Heart right ventricle (tissue), 16 donors: ENCODE results near the gene CLDN11. TPM values are rescaled to one million over a fixed set of nuclear protein-coding genes. Genes with fewer than 3 reads are reported as not detected.

Experiments used
- ATAC-seq, 8 donors: fragments of 200-7000 bp; cut with Tn5 transposase; one replicate each; pipeline ENCODE4 v1.9.1; 2020; ENCODE audit warnings: mild to moderate bottlenecking in 8 of 8, moderate library complexity in 8 of 8, moderate number of reproducible peaks in 1 of 8
- DNase-seq, 2 donors: peaks; one replicate each; pipeline ENCODE4 v3.0.0-alpha.2; 2020
- H3K27ac ChIP-seq, 10 donors: fragments of 200-600 bp; sonication (generic) in 2 of 10; one replicate each; pipeline versions ENCODE4 v1.5.0 to v1.8.0; 2020 to 2022; ENCODE audit warnings: mild to moderate bottlenecking in 3 of 10
- H3K27me3 ChIP-seq, 7 donors: fragments of 200-600 bp; one replicate each; pipeline ENCODE4 v1.8.0; 2021 to 2022; ENCODE audit warnings: mild to moderate bottlenecking in 2 of 7
- H3K36me3 ChIP-seq, 9 donors: fragments of 200-600 bp; sonication (generic) in 1 of 9; one replicate each; pipeline versions ENCODE4 v1.5.0 to v1.8.0; 2020 to 2022; ENCODE audit warnings: mild to moderate bottlenecking in 2 of 9
- H3K4me1 ChIP-seq, 9 donors: fragments of 200-600 bp; sonication (generic) in 1 of 9; one replicate each; pipeline versions ENCODE4 v1.5.0 to v1.8.0; 2020 to 2022; ENCODE audit warnings: mild to moderate bottlenecking in 4 of 9
- H3K4me3 ChIP-seq, 10 donors: fragments of 200-600 bp; sonication (generic) in 2 of 10; one replicate each; pipeline versions ENCODE4 v1.5.0 to v1.8.0; 2020 to 2022; ENCODE audit warnings: mild to moderate bottlenecking in 7 of 10, moderate library complexity in 2 of 10
- H3K9me3 ChIP-seq, 11 donors: fragments of 200-600 bp in 10 of 11; sonication (generic) in 2 of 11; one replicate each; pipeline versions ENCODE4 v1.5.0 to v1.8.0; 2013 to 2022; ENCODE audit warnings: mild to moderate bottlenecking in 2 of 11, control low read depth in 1 of 11, moderate library complexity in 1 of 11
- WGBS, 2 donors: extraction: QIAGEN DNeasy Blood & Tissue Kit; methylation state at CpG; one replicate each; pipeline ENCODE4 v1.1.7; 2013; ENCODE audit warnings: inconsistent platforms in 1 of 2; 5-methylcytosine and 5-hydroxymethylcytosine counted together
- intact Hi-C, 10 donors: fragments of 100-400 bp; cut with DNase I; formaldehyde crosslinking; loops; one replicate each; pipeline versions ENCODE4 v1.11.1 to v1.14.2; 2022
- polyA plus RNA-seq, 2 donors: library from polyadenylated mRNA; stranded (reverse); fragments of 200-250 nt; gene quantifications; one replicate each; pipeline ENCODE4 v1.2.3, GENCODE V29; 2013
- total RNA-seq, 10 donors: library from RNA; stranded (reverse); fragmentation: NEBNext Ultra II Directional in 3 of 10; extraction: Animal tissue kit (Norgen Biotek cat#: 25700) in 3 of 10; gene quantifications; one replicate each; pipeline versions ENCODE4 v1.2.1 to v1.2.4, GENCODE V29; 2021 to 2023
- TF ChIP-seq, protein P1 (sequence below), 9 donors: fragments of 200-600 bp; sonication (generic) in 2 of 9; IDR thresholded peaks; one replicate each; pipeline versions ENCODE4 v1.5.0 to v1.8.0; 2021 to 2022; ENCODE audit warnings: antibody characterized with exemption in 9 of 9, mild to moderate bottlenecking in 5 of 9, moderate library complexity in 1 of 9
- donor health status: Arrhythmogenic right ventricular cardiomyopathy.
- donor health status: ischemic (EF 13 %, LVEDD 7.1; RV severe dilation, severe dysfunction).
- donor health status: healthy with polysubstance abuse.
- donor health status: DM: no; HTN: yes; CAD: no.
- donor health status: DM: no; HTN: no; CAD: no.
- donor health status: ischemic (EF 25% LVEDD 6.9; RV normal size, moderate dysfunction).
- donor health status: ischemic (EF 25% LVEDD 5.7; RV mildly dilated, moderate dysfunction).
- donor health status: healthy.
- donor health status: DM: yes; HTN: yes; CAD: no.
- donor health status: Ischemic cardiomyopathy.
- donor health status: ischemic (EF 35%, LVEDD 5.7; RV mildly dilated, moderate dysfunction).
- donor health status: nonischemic (EF 11% LVEDD 7.7; RV severe dilation, severe dysfunction).
- donor health status: DM: yes; HTN: yes; CAD: no.
- donor health status: PGD.
- donor health status: ischemic (EF 29% LVEDD 5.4; RV normal size, mild dysfunction).
- donor health status: nonischemic (EF 23%, LVEDD 6.1; RV moderate dilation, normal function).

Gene CLDN11
- total and polyA plus RNA-seq, 12 donors, result 1.6 to 3.9 (median 2.8) TPM

DNA sequence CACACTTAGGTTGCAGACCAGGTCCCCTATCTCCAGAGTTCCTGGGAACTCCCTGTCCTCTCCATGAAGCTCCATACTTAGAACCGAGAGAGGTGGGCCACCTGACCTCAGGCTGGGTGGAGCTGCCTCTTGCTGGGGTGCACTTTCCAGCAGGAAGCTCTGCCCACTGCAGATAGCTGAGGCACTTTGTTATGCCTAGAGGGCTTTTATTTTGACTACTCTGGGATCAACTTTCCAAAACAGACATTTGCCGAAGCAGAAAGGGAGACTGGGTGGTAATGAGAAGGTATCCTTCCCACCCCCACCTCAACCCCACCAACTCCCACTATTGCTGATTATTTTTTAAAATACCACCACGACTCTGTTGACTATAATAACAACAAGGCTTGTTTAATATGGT is 54.7 kb downstream of the CLDN11 start:
- H3K4me1 ChIP-seq, result peaks cover 0 to 3% (median 0%) of the 10 kb centered on the region in 9 donors
- TF ChIP-seq, protein P1, sequence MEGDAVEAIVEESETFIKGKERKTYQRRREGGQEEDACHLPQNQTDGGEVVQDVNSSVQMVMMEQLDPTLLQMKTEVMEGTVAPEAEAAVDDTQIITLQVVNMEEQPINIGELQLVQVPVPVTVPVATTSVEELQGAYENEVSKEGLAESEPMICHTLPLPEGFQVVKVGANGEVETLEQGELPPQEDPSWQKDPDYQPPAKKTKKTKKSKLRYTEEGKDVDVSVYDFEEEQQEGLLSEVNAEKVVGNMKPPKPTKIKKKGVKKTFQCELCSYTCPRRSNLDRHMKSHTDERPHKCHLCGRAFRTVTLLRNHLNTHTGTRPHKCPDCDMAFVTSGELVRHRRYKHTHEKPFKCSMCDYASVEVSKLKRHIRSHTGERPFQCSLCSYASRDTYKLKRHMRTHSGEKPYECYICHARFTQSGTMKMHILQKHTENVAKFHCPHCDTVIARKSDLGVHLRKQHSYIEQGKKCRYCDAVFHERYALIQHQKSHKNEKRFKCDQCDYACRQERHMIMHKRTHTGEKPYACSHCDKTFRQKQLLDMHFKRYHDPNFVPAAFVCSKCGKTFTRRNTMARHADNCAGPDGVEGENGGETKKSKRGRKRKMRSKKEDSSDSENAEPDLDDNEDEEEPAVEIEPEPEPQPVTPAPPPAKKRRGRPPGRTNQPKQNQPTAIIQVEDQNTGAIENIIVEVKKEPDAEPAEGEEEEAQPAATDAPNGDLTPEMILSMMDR (IDR thresholded peaks at IDR 0.05), result no peak
- H3K27ac ChIP-seq, result no peak overlapping the region
- peaks cover 0 to 15% (median 0%) of the 10 kb centered on the region in 7 donors for H3K27me3 ChIP-seq
- intact Hi-C loops, result no loop called here
- H3K9me3 ChIP-seq, result no peaks in the 10 kb centered on the region
- no peak overlapping the region for H3K4me3 ChIP-seq
- no peak for DNase-seq
- WGBS, 2 donors, result 40 to 48% methylated on average over 3 of the region's 3 CpGs
- H3K36me3 ChIP-seq, result no peaks in the 10 kb centered on the region
- no peak for ATAC-seq

DNA sequence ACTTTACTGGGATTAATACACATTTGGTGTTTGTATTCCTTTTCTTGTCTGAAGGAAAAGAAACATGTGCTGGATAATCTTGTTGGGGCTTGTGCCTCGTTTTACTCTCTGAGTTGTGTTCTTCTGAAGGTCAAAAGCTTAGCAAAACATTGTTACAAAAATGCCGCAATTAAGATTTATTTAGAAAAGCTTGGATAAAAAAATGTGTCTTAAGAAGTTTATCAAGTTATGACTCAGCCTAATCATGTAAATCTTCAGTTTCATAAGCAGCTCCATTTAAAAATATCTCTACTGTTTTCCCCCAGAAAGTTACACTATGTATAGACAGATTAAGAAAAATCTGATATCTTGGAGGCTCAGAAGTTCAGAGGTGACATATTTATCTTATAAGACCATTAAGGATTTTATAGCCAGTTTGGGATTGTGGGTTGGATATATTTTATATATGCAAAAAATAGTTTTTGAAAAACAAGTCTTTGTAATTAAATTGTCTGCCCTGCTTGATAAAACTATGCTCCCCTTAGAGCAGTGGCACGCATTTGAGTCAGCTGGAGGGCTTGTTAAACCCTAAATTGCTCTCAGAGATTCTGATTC is 56.5 kb downstream of the CLDN11 start:
- no peak overlapping the region for H3K27ac ChIP-seq
- H3K36me3 ChIP-seq, result no peaks in the 10 kb centered on the region
- H3K4me3 ChIP-seq, result no peak overlapping the region
- TF ChIP-seq, protein P1 (IDR thresholded peaks at IDR 0.05), result no peak
- H3K9me3 ChIP-seq, result no peaks in the 10 kb centered on the region
- no peak for DNase-seq
- intact Hi-C loops, result no loop called here
- peaks cover 0 to 21% (median 0%) of the 10 kb centered on the region in 7 donors for H3K27me3 ChIP-seq
- no peak for ATAC-seq
- 70 to 77% methylated on average over 3 of the region's 3 CpGs for WGBS, 2 donors
- H3K4me1 ChIP-seq, result no peaks in the 10 kb centered on the region

DNA sequence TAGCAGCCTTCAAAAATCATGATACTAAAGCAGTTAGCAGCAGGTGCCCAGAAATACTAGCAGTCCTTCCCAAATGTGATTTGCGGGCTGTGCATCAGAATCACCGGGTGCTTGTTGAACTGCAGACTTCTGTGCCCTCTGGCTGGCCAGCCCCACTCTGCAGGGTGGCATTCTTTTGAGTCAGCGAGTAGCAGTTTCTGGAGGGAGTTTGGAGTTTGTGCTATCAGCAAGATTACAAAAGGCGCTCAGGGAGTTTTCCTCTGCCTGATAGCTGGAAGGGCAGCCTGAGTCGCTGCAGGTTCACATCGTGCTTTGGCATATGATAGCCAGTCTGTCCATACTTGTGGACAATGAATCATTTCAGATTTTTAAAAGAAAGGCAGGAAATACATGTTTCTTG is 57.6 kb downstream of the CLDN11 start:
- TF ChIP-seq, protein P1 (IDR thresholded peaks at IDR 0.05), result no peak
- no peaks in the 10 kb centered on the region for H3K4me1 ChIP-seq
- DNase-seq (no peak), ATAC-seq (no peak)
- H3K4me3 ChIP-seq, result no peak overlapping the region
- no peaks in the 10 kb centered on the region for H3K9me3 ChIP-seq
- no peak overlapping the region for H3K27ac ChIP-seq
- H3K27me3 ChIP-seq, result peaks cover 0 to 21% (median 0%) of the 10 kb centered on the region in 7 donors
- 27 to 32% methylated on average over 6 of the region's 6 CpGs for WGBS, 2 donors
- H3K36me3 ChIP-seq, result no peaks in the 10 kb centered on the region
- intact Hi-C loops, result no loop called here

DNA sequence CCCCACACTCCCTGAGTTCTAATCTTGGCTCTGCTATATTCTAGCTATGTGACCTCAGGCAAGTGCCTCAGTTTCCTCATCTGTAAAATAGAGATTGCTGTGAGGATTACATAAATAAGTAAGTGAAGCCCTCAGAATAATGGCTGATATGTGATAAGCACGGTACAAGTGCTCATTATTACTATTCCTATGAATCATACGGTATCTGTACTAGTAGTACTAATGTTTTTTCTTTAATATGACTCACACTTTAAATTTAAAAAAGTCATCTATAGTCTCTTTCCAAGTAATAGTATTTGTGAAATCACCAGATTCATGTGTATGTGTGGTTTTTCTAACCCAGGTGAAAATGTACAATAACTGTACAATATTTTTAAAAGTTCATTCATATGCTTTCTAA is 58.7 kb downstream of the CLDN11 start:
- Histone ChIP-seq H3K9me3 (no peaks in the 10 kb centered on the region), H3K27me3 (peaks cover 0 to 12% (median 0%) of the 10 kb centered on the region in 7 donors), H3K4me1 (no peaks in the 10 kb centered on the region), H3K4me3 (no peak overlapping the region), H3K27ac (no peak overlapping the region), H3K36me3 (no peaks in the 10 kb centered on the region)
- ATAC-seq (no peak), DNase-seq (no peak)
- 42 to 68% methylated on average over 2 of the region's 2 CpGs for WGBS, 2 donors
- intact Hi-C loops, result no loop called here
- TF ChIP-seq, protein P1 (IDR thresholded peaks at IDR 0.05), result no peak
